Astrocyte (in vitro differentiated cells and primary cell): Measurements from ENCODE around the gene GGCX. TPM values are rescaled to one million over a fixed set of nuclear protein-coding genes. Genes with fewer than 3 reads are reported as not detected.

Source experiments
- DNase-seq: peaks from one replicate; pipeline ENCODE4 v3.0.0-alpha.2; 2010; ENCODE audit warnings: low read depth
- FAIRE-seq: peaks from 2 replicates; lab custom pipeline; 2011; peaks lifted over from hg19 to GRCh38; lab: Jason Lieb, UNC
- H2AFZ ChIP-seq: 2 replicates; pipeline ENCODE4 v1.6.0; 2012; ENCODE audit warnings: low read depth, low read length, inconsistent platforms
- H3K27ac ChIP-seq: 2 replicates; pipeline ENCODE4 v1.5.1; 2011; ENCODE audit warnings: low read depth, low read length, inconsistent platforms
- H3K27me3 ChIP-seq: 2 replicates; pipeline ENCODE4 v1.6.0; 2011; ENCODE audit warnings: low read length, inconsistent platforms; ENCODE audit not compliant: insufficient read depth
- H3K36me3 ChIP-seq: 2 replicates; pipeline ENCODE4 v1.5.1; 2011; ENCODE audit warnings: low read length, inconsistent platforms; ENCODE audit not compliant: insufficient read depth
- H3K4me1 ChIP-seq: 2 replicates; pipeline ENCODE4 v1.5.1; 2011; ENCODE audit warnings: low read length, inconsistent platforms; ENCODE audit not compliant: insufficient read depth
- H3K4me2 ChIP-seq: 2 replicates; pipeline ENCODE4 v1.6.0; 2012; ENCODE audit warnings: low read length, inconsistent platforms
- H3K4me3 ChIP-seq: 2 replicates; pipeline ENCODE4 v1.5.1; 2011; ENCODE audit warnings: low read depth, mild to moderate bottlenecking, low read length, inconsistent platforms; ENCODE audit not compliant: insufficient read depth
- H3K79me2 ChIP-seq: 2 replicates; pipeline ENCODE4 v1.6.0; 2012; ENCODE audit warnings: mild to moderate bottlenecking, low read length, inconsistent platforms; ENCODE audit not compliant: insufficient read depth
- H3K9ac ChIP-seq: 2 replicates; pipeline ENCODE4 v1.6.0; 2012; ENCODE audit warnings: mild to moderate bottlenecking, low read length, inconsistent platforms
- H3K9me3 ChIP-seq: 2 replicates; pipeline ENCODE4 v1.5.1; 2012; ENCODE audit warnings: low read depth, mild to moderate bottlenecking, low read length, inconsistent platforms; ENCODE audit not compliant: insufficient read depth
- H4K20me1 ChIP-seq: 2 replicates; pipeline ENCODE4 v1.6.0; 2012; ENCODE audit warnings: low read length, inconsistent platforms; ENCODE audit not compliant: insufficient read depth
- H3K27ac Mint-ChIP-seq: one replicate; pipeline ENCODE4 v1.8.0; 2021; ENCODE audit warnings: mild to moderate bottlenecking, mixed read lengths; ENCODE audit not compliant: unreplicated experiment
- H3K27me3 Mint-ChIP-seq: one replicate; pipeline ENCODE4 v1.8.0; 2021; ENCODE audit warnings: low read depth, mixed read lengths; ENCODE audit not compliant: unreplicated experiment
- H3K36me3 Mint-ChIP-seq: one replicate; pipeline ENCODE4 v1.8.0; 2021; ENCODE audit warnings: low read depth, mixed read lengths; ENCODE audit not compliant: unreplicated experiment
- H3K4me1 Mint-ChIP-seq: one replicate; pipeline ENCODE4 v1.8.0; 2021; ENCODE audit warnings: low read depth, mixed read lengths; ENCODE audit not compliant: unreplicated experiment
- H3K4me3 Mint-ChIP-seq: one replicate; pipeline ENCODE4 v1.8.0; 2021; ENCODE audit warnings: mild to moderate bottlenecking, moderate library complexity, mixed read lengths; ENCODE audit not compliant: unreplicated experiment
- H3K9me3 Mint-ChIP-seq: one replicate; pipeline ENCODE4 v1.8.0; 2021; ENCODE audit warnings: mild to moderate bottlenecking, mixed read lengths; ENCODE audit not compliant: unreplicated experiment
- EZH2 ChIP-seq: IDR thresholded peaks from 2 replicates; pipeline ENCODE4 v1.6.1; 2012; ENCODE audit warnings: mild to moderate bottlenecking, low read length, inconsistent platforms; ENCODE audit not compliant: insufficient read depth
- total RNA-seq: library from RNA; stranded (reverse); gene quantifications from 2 replicates; pipeline ENCODE4 v1.2.1, GENCODE V29; 2021
- TF ChIP-seq, protein P1 (sequence below): IDR thresholded peaks from 2 replicates; pipeline ENCODE4 v1.5.1; 2011; ENCODE audit warnings: low read depth, mild to moderate bottlenecking, inconsistent platforms, low read length, moderate library complexity; ENCODE audit not compliant: insufficient read depth

GGCX gene
- total RNA-seq, 1 donor from 2014 or later, result 79.0 TPM

DNA sequence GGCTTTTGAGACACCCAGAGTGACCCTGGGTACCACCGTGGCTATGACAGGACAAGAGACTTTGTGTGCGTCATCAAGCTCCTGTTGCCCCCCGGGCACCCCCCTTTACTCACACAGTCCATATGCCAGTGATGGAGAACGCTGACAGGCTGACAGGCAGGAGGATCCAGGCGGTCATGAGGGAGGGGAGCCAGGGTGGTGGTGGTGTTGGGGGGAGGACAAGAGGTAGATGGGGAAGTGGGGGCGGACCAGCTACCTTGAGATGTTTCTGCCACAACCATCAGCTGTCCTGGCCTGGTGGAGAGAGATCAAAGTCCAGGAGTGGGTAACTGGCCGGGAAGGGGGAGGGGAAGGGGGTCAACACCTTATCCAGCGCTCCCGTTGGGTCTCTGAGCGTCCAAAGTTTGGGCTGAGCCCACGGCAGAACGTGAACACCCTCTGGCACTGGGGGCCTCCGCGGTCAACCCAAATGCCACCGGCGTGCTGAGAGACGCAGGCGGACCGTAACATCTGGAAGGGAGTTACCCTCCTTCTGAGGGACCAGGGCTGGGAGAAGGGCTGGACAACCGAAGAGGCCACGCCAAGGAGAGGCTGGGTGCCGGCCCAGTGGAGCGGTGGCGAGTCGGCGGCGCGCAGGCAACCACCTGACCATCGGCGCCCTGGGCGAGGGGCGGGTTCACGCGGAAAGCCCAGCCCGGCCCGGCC is 40.6 kb upstream of the GGCX start:
- H3K4me3 ChIP-seq, result peak overlapping the region; percentile 92
- H3K27me3 ChIP-seq, result no peaks in the 10 kb centered on the region
- no peak overlapping the region for H3K27ac ChIP-seq
- H4K20me1 ChIP-seq, result peaks cover 28% of the 10 kb centered on the region
- peaks cover 5% of the 10 kb centered on the region for H3K36me3 ChIP-seq
- H3K27ac Mint-ChIP-seq, result peak overlapping the region; percentile 72
- peaks cover 10% of the 10 kb centered on the region for H3K36me3 Mint-ChIP-seq
- no peaks in the 10 kb centered on the region for H3K27me3 Mint-ChIP-seq
- no peak for TF ChIP-seq EZH2
- peak overlapping the region; percentile 78 for H3K9ac ChIP-seq
- no peak for DNase-seq
- no peaks in the 10 kb centered on the region for H3K9me3 Mint-ChIP-seq
- H3K4me2 ChIP-seq, result peak overlapping the region; percentile 91
- H3K9me3 ChIP-seq, result no peaks in the 10 kb centered on the region
- peaks cover 23% of the 10 kb centered on the region for H3K79me2 ChIP-seq
- peak overlapping the region; percentile 82 for H2AFZ ChIP-seq
- H3K4me1 ChIP-seq, result peaks cover 22% of the 10 kb centered on the region
- H3K4me1 Mint-ChIP-seq, result peaks cover 32% of the 10 kb centered on the region
- no peak for FAIRE-seq
- H3K4me3 Mint-ChIP-seq, result peak overlapping the region; percentile 86

DNA sequence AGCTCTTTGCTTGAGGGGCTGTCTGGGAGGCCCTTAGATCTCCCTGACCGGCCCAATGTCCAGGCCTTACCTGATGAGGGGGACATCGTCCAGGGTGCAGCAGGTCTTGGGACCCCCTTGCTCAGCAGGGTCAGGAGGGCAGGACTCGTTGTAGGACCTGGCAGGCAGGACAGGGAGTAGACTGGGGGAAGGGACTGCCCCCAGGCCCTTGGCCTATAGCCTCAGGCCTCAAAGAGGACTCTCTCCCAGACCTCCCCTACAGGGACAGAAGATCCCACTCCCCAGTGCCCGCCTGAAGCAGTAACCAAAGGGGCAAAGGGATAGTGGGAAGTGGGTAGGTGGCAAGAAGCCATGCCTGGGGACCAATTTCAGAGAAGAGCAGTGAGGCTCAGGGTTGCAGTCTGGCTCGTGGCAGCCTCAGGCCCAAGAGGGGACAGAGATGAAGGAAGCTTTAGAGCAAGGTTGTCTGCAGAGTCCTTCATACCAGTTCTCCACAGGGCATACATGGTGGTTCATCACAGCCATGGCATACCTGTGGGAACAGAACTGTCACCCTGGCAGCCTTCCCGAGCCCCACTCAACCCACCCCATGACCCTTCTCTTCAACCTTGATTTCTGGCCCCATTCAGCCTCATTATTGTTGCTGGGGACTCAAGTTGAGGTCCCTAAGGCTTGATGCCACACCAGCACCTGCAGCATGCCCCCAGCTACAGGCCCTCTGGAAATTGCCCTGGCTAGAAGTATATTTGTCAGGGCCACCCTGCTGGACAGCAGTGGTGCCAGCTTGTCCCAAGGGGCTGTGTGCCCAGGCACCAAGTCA is 39.9 kb upstream of the GGCX start:
- no peak for TF ChIP-seq EZH2
- TF ChIP-seq, protein P1, sequence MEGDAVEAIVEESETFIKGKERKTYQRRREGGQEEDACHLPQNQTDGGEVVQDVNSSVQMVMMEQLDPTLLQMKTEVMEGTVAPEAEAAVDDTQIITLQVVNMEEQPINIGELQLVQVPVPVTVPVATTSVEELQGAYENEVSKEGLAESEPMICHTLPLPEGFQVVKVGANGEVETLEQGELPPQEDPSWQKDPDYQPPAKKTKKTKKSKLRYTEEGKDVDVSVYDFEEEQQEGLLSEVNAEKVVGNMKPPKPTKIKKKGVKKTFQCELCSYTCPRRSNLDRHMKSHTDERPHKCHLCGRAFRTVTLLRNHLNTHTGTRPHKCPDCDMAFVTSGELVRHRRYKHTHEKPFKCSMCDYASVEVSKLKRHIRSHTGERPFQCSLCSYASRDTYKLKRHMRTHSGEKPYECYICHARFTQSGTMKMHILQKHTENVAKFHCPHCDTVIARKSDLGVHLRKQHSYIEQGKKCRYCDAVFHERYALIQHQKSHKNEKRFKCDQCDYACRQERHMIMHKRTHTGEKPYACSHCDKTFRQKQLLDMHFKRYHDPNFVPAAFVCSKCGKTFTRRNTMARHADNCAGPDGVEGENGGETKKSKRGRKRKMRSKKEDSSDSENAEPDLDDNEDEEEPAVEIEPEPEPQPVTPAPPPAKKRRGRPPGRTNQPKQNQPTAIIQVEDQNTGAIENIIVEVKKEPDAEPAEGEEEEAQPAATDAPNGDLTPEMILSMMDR, result no peak
- Histone ChIP-seq H3K27ac (no peak overlapping the region), H3K9ac (peak overlapping the region; percentile 78), H3K79me2 (peaks cover 30% of the 10 kb centered on the region), H3K4me2 (peak overlapping the region; percentile 91), H4K20me1 (peaks cover 28% of the 10 kb centered on the region), H3K4me3 (peak overlapping the region; percentile 92), H3K4me1 (peaks cover 26% of the 10 kb centered on the region), H3K9me3 (no peaks in the 10 kb centered on the region), H2AFZ (no peak overlapping the region), H3K36me3 (peaks cover 8% of the 10 kb centered on the region), H3K27me3 (no peaks in the 10 kb centered on the region)
- H3K9me3 Mint-ChIP-seq, result no peaks in the 10 kb centered on the region
- FAIRE-seq (no peak), DNase-seq (no peak)
- H3K36me3 Mint-ChIP-seq, result peaks cover 10% of the 10 kb centered on the region
- H3K27me3 Mint-ChIP-seq, result no peaks in the 10 kb centered on the region
- peak overlapping the region; percentile 86 for H3K4me3 Mint-ChIP-seq
- H3K4me1 Mint-ChIP-seq, result peaks cover 28% of the 10 kb centered on the region
- H3K27ac Mint-ChIP-seq, result peak overlapping the region; percentile 72

DNA sequence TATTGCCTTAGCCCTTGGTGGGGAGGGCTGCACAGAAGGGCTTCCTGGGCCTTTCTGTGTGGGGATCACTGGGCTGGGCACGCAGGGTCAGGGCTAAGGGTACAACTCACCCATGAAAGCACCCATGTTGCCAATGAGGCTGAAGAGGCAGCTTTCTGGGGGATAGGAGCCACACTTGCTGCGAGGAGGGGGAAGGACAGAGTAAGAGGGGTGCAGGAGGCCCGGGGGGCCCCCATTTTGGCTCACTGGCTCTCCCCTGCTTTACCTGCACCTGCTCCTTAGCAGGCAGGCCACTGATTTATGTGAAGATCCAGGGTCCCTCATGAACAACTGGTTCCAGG is 38.9 kb upstream of the GGCX start:
- peaks cover 19% of the 10 kb centered on the region for H3K4me1 Mint-ChIP-seq
- Histone ChIP-seq H3K79me2 (peaks cover 37% of the 10 kb centered on the region), H3K27ac (no peak overlapping the region), H3K9ac (no peak overlapping the region), H3K4me3 (no peak overlapping the region), H3K27me3 (no peaks in the 10 kb centered on the region), H3K4me2 (no peak overlapping the region), H3K4me1 (peaks cover 19% of the 10 kb centered on the region), H2AFZ (no peak overlapping the region), H3K36me3 (peaks cover 8% of the 10 kb centered on the region), H4K20me1 (peaks cover 28% of the 10 kb centered on the region), H3K9me3 (no peaks in the 10 kb centered on the region)
- TF ChIP-seq, protein P1, result no peak
- no peak for TF ChIP-seq EZH2
- no peaks in the 10 kb centered on the region for H3K27me3 Mint-ChIP-seq
- no peaks in the 10 kb centered on the region for H3K9me3 Mint-ChIP-seq
- no peak overlapping the region for H3K4me3 Mint-ChIP-seq
- DNase-seq (no peak), FAIRE-seq (no peak)
- H3K27ac Mint-ChIP-seq, result no peak overlapping the region
- peaks cover 10% of the 10 kb centered on the region for H3K36me3 Mint-ChIP-seq
